ENCODE results near the gene MRPS26. TPM values are rescaled to one million over a fixed set of nuclear protein-coding genes. Genes with fewer than 3 reads are reported as not detected.
"Not testable (repeated sequence)": the region's sequence is repeated elsewhere in the genome, so short reads cannot be mapped to it uniquely, and the experiment has no call there.

The MRPS26 gene
- 74.0 TPM for polyA plus RNA-seq (2012; ENCODE audit: insufficient read depth, insufficient read length)

- peak within 1 kb of the TSS; percentile 83 for H3K4me3 ChIP-seq (ENCODE audit: low read length)
- peak; percentile 50 for DNase-seq (ENCODE audit: low read depth, low spot score)
Observed at GRCh38 chr20:3045816-3046676, at the start of gene MRPS26. MRPS26 (plus strand) TSS chr20:3046052; CDS start chr20:3046069, 17 bp downstream.

DNA sequence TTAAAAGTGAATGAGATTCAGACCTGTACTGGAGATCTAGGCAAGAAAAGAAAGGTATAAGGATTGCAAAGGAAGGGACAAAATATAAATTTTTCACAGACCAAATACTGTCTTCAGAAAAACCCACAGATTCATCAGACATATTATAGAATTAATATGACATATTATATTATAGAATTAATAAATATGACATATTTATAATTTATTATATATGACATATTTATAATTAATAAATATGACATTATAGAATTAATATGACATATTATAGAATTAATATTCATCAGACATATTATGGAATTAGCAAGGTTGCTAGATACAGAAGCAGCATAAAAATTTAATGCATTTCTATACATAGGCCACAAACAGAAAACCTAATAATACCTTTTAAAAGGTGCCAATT lies 47.1 kb upstream of the MRPS26 start:
- no peak overlapping the region for H3K4me3 ChIP-seq (ENCODE audit: low read length)
- no peak for DNase-seq (ENCODE audit: low read depth, low spot score)

DNA sequence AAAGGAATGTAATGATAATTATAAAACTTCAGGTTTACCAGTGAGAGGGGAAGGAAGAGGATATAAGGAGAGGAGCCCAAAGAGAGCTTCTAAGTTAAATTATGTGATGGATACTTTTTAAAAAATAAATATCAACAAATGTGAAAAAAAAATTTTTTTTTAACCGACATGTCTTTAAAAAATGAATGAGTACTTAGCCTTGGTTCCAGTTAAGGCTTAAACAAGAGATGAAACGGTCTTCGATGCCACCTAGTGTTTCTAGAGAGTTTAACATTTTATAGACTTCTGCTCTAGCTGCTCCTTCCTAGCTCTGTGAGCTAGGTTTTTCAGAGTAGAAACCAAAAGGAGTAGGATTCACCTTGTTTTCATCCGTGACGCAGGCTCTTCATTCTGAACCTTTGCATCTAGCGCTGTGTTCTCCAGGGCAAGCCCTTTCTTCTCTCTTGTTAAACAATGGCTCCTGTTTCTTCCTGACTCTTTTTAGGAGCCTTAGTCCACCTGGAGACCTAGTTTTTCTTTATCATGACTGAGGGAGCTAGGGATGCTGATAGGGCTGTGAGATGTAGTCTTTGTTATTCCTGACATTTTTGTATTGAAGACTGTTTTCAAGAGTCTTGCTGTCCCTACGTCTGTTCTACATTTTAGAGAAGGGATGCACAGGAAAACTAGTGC lies 44.9 kb upstream of the MRPS26 start:
- peak; percentile 66 for DNase-seq (ENCODE audit: low read depth, low spot score)

GRCh38 chr20:3003416-3003815 lies 42.4 kb upstream of the MRPS26 start:
- no peak for DNase-seq (ENCODE audit: low read depth, low spot score)
- H3K4me3 ChIP-seq (ENCODE audit: low read length): no peak overlapping the region

More for the DNA sequence above, 44.9 kb upstream of the MRPS26 start:
- H3K4me3 ChIP-seq (ENCODE audit: low read length): no peak overlapping the region

DNA sequence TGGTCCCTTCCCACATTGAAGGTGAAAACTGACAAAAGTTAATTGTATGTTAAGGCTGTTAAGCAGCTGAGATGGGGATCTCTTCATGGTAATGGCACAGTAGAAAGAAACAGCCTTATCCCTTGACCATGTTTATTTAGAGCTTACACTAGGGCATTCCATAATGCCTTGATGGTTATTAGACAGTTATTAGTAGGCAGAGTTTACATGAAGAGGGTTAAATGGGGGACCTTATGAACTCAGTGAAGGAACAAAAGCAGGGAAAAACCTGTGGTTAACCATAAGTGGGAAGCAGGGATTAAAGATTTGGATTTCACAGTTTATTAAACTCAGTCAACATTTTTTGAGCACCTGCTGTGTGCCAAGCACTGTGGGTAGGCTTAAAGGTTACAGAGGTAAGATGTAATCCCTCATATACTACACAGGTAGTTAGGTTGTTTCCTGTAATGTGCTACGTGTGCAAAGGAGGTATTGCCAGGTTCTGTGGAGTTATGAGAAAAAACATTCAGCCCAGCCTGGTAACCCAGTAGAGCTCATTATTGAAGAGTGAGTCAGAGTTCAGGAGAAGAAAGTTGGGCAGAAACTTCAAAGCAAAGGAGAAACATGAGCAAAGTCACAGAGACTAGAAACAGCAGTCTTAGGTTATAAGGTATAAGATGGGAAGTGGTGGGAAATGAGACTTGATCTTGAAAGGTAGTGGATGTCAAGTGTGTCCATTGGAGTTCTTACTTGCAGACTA lies 34.7 kb upstream of the MRPS26 start:
- no peak for DNase-seq (ENCODE audit: low read depth, low spot score)
- H3K4me3 ChIP-seq (ENCODE audit: low read length): no peak overlapping the region

GRCh38 chr20:3011752-3012151 lies 34.1 kb upstream of the MRPS26 start:
- DNase-seq (ENCODE audit: low read depth, low spot score): no peak
- no peak overlapping the region for H3K4me3 ChIP-seq (ENCODE audit: low read length)

GRCh38 chr20:3013771-3014170 lies 32.1 kb upstream of the MRPS26 start:
- DNase-seq (ENCODE audit: low read depth, low spot score): no peak
- H3K4me3 ChIP-seq (ENCODE audit: low read length): no peak overlapping the region

- no peak overlapping the region for H3K4me3 ChIP-seq (ENCODE audit: low read length)
- no peak for DNase-seq (ENCODE audit: low read depth, low spot score)
Observed at GRCh38 chr20:3014179-3014578, 31.7 kb upstream of the MRPS26 start.

DNA sequence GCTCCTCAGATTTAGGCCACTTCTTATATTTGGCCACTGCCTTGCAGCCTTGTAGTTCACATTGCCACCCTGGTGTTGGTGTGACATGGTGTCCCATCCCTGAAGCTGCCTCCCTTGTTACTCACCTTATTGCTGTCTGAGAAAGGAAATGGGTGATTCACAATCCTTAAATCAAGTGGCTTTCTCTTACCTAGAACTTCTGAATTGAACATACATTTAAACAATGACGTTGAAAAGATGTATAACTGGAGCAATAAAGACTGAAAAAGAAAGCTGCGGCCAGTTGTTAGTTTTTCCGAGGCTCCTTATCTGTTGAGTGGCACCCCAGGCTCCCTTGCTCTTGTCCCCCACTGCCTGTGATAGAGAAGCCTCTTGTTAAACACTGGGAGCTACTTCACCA lies 31.2 kb upstream of the MRPS26 start:
- DNase-seq (ENCODE audit: low read depth, low spot score): no peak

DNA sequence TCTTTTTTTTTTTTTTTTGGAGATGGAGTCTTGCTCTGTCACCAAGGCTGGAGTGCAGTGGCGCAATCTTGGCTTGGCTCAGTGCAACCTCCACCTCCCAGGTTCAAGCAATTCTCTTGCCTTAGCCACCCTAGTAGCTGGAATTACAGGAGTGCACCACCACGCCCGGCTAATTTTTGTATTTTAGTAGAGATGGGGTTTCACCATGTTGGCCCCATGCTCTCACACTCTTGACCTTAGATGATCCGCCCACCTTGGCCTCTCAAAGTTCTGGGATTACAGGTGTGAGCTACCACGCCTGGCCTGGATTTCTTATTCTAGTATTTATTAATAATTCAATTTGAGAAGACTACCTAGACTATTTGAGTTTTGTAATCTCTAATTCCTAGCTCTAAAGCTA lies 30.6 kb upstream of the MRPS26 start:
- DNase-seq (ENCODE audit: low read depth, low spot score); H3K4me3 ChIP-seq (ENCODE audit: low read length): not testable (repeated sequence)

More for the DNA sequence above, 31.2 kb upstream of the MRPS26 start:
- no peak overlapping the region for H3K4me3 ChIP-seq (ENCODE audit: low read length)

DNA sequence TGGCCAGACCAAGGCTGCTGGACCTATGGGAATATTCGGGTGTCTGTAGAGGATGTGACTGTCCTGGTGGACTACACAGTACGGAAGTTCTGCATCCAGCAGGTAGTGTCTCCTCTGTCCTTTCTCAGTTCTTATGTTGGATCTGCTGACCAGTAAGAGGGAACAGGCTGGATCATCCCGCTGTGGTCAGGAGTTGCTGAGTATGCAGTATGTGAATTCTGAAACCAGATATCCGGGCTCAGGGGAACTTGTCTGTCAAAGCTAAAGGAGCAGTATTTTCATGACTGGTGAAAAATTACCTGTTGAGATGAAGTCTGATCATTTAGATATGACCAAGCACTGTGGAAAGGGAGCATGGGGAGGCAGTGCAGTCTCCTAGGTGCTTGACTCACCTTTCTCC lies 24.5 kb upstream of the MRPS26 start:
- H3K4me3 ChIP-seq (ENCODE audit: low read length): no peak overlapping the region
- no peak for DNase-seq (ENCODE audit: low read depth, low spot score)

DNA sequence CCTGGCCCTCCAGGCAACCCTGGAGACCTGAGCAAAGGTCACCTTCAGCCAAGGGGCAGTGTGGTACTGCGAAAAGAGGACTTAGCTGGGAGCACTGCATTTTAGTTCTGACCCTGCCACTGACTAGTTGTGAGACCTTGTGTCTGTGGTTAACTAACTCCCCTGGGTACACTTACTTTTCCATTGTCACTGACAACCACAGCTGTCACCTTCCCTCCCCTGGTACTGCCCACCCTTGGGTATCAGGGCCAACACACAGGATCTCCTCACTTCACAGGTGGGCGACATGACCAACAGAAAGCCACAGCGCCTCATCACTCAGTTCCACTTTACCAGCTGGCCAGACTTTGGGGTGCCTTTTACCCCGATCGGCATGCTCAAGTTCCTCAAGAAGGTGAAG lies 24.1 kb upstream of the MRPS26 start:
- H3K4me3 ChIP-seq (ENCODE audit: low read length): no peak overlapping the region
- DNase-seq (ENCODE audit: low read depth, low spot score): no peak

- H3K4me3 ChIP-seq (ENCODE audit: low read length); DNase-seq (ENCODE audit: low read depth, low spot score): not testable (repeated sequence)
Observed at GRCh38 chr20:3022559-3023490, 23.0 kb upstream of the MRPS26 start.

DNA sequence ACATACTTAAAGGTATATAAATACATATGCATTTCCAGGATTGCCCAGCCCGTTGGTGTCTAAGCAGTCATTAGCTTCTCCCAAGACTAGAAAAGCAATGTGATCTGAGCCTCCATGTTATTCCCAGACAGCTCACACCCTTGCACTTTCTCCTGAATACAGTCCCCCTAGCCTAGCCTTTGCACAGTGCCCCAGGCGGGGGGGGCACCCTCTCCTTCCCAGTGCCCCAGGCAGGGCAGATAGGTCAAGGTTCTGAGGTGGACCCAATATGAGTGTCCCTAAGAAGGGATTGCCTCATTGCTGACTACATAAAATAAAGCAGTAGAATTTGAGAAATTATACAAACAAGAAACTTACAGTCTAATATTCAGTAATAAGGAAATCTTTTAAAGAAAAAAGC lies 17.9 kb upstream of the MRPS26 start:
- no peak overlapping the region for H3K4me3 ChIP-seq (ENCODE audit: low read length)
- no peak for DNase-seq (ENCODE audit: low read depth, low spot score)

GRCh38 chr20:3031524-3032147 lies 14.2 kb upstream of the MRPS26 start:
- H3K4me3 ChIP-seq (ENCODE audit: low read length): no peak overlapping the region
- no peak for DNase-seq (ENCODE audit: low read depth, low spot score)

DNA sequence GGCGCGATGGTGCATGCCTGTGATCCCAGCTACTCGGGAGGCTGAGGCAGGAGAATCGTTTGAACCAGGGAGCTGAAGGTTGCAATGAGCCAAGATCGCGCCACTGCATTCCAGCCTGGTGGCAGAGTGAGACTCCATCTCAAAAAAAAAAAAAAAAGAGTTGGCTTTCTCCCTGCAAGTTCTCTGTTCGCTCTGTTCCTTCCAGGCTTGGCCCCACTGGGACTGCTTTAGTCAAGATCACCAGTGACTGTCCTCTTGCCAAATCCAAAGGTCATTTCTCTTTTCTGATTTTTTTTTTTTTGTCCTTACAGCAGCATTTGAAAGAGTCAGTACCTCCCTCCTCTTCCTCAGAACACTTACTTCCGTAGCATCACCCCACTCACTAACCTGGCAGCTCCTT lies 13.2 kb upstream of the MRPS26 start:
- H3K4me3 ChIP-seq (ENCODE audit: low read length): no peak overlapping the region
- no peak for DNase-seq (ENCODE audit: low read depth, low spot score)

DNA sequence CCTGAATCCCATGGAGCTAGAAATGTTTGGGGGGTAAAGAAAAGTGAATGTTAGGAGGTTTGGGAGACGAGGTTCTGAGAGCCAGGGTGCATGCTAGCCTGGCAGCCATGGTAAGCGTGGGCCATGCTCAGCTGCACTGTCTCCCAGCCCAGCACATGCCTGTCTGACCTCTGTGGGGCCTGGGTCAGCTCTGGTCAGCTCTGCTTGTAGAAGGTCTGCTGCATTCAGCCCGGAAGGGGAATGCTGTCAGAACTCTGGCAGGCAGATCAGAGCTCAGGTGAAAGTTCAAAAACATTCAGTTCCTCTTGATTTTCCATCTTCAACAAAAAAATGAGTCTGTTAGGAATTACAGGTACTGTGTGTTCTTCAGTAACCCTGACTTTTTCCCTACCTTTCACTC lies 8.2 kb upstream of the MRPS26 start:
- H3K4me3 ChIP-seq (ENCODE audit: low read length): no peak overlapping the region
- DNase-seq (ENCODE audit: low read depth, low spot score): no peak

DNA sequence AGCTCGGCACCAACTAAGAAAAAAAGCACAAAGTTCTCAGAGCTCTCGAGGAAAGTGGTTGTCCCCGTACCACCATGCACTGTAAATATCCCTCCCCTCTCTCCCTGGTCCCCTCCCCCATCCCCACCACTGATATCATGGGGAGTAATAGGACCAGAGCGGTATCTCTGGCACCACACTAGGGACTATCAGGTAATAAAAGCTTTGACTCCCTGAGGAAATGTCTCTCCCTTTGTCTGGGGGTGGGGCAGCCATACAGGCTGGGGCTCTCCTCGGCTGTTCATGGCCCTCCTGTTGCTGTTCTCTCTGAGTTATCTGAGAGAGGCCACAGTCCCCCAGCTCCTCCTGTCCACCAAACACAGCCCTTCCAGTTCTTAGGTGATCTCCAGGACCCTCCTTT lies 7.4 kb upstream of the MRPS26 start:
- no peak overlapping the region for H3K4me3 ChIP-seq (ENCODE audit: low read length)
- no peak for DNase-seq (ENCODE audit: low read depth, low spot score)
